ENCODE data around the gene LRTM2. TPM values are rescaled to one million over a fixed set of nuclear protein-coding genes. Genes with fewer than 3 reads are reported as not detected.

LRTM2 gene
- total RNA-seq, 1 donor from 2014 or later: 0.47 TPM

DNA sequence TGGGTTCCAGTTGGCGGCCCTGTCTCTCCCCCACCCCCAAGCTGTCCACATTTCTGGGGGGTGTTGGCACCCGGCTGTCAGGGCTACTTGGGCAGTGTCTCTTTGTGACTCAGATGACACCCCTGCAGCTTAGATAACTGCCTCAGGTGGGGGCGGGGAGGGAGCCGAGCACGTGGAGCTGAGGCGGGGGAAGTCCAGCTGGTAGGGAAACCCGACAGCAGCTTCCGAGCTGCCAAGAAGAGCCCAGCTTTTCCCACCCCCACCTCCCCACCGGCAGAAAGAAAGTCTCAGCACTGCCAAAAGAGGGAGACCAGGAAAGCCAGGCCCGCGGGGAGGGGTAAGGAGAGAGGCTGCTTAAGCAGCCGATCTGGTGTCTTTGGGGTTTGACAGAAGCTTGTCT is 1.4 kb downstream of the LRTM2 start:
- TF ChIP-seq, protein P1, sequence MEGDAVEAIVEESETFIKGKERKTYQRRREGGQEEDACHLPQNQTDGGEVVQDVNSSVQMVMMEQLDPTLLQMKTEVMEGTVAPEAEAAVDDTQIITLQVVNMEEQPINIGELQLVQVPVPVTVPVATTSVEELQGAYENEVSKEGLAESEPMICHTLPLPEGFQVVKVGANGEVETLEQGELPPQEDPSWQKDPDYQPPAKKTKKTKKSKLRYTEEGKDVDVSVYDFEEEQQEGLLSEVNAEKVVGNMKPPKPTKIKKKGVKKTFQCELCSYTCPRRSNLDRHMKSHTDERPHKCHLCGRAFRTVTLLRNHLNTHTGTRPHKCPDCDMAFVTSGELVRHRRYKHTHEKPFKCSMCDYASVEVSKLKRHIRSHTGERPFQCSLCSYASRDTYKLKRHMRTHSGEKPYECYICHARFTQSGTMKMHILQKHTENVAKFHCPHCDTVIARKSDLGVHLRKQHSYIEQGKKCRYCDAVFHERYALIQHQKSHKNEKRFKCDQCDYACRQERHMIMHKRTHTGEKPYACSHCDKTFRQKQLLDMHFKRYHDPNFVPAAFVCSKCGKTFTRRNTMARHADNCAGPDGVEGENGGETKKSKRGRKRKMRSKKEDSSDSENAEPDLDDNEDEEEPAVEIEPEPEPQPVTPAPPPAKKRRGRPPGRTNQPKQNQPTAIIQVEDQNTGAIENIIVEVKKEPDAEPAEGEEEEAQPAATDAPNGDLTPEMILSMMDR (IDR thresholded peaks at IDR 0.05; ENCODE audit: unreplicated experiment): no peak
- H3K4me1 Mint-ChIP-seq: peaks cover 3% of the 10 kb centered on the region
- peaks cover 79% of the 10 kb centered on the region for H3K27me3 Mint-ChIP-seq (ENCODE audit: low read depth)
- no peak overlapping the region for H3K27ac Mint-ChIP-seq
- no peak for DNase-seq (ENCODE audit: low spot score in 2 of 2, unreplicated experiment in 2 of 2)
- no peak overlapping the region for H3K4me3 Mint-ChIP-seq
- H3K9me3 Mint-ChIP-seq: no peaks in the 10 kb centered on the region
- no peaks in the 10 kb centered on the region for H3K36me3 Mint-ChIP-seq

DNA sequence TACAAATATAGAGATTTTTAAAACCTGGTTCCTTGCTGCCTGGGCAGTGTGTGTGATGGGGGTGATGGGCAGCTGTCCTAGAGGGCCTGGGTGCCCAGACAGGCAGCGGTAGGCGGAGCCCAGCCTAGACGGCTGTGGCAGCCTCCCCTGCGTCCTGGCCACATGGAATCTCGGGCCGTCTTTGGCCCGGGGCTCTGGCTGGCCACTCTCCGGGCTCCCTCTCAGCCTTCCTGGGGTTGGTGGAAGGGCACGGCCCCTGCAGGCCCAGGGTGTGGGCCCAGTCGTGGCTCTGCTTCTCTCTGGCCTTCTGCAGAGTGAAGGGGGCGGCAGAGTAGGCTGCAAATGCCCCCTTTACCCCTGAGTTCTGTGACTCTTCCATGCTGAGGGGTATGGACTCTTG is 2.3 kb downstream of the LRTM2 start:
- no peak overlapping the region for H3K4me3 Mint-ChIP-seq
- H3K27ac Mint-ChIP-seq: no peak overlapping the region
- peaks cover 3% of the 10 kb centered on the region for H3K4me1 Mint-ChIP-seq
- TF ChIP-seq, protein P1 (IDR thresholded peaks at IDR 0.05; ENCODE audit: unreplicated experiment): no peak
- H3K36me3 Mint-ChIP-seq: no peaks in the 10 kb centered on the region
- DNase-seq (ENCODE audit: low spot score in 2 of 2, unreplicated experiment in 2 of 2): no peak
- peaks cover 76% of the 10 kb centered on the region for H3K27me3 Mint-ChIP-seq (ENCODE audit: low read depth)
- H3K9me3 Mint-ChIP-seq: no peaks in the 10 kb centered on the region

DNA sequence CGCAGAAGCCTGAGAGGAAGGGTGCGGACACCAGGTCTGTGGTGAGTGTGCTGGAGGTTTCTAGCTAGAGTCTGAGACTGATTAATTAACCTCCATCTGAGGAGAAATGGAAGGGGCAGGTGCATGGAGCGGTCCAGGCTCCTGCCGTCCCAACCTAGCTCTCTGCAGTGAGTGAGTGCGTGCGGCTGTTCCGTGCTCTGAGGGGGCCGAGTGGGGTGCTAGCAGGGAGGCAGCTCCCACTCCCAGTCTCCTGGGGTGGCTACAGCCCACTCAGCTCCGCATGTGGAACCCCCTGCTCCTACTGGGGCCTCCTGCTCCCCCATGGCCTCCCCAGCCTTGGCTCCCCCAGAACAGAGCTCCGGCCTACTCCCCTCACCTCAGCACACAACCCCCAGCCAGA is 2.9 kb downstream of the LRTM2 start:
- peaks cover 3% of the 10 kb centered on the region for H3K4me1 Mint-ChIP-seq
- DNase-seq (ENCODE audit: low spot score in 2 of 2, unreplicated experiment in 2 of 2): no peak
- H3K4me3 Mint-ChIP-seq: no peak overlapping the region
- TF ChIP-seq, protein P1 (IDR thresholded peaks at IDR 0.05; ENCODE audit: unreplicated experiment): no peak
- no peaks in the 10 kb centered on the region for H3K9me3 Mint-ChIP-seq
- no peak overlapping the region for H3K27ac Mint-ChIP-seq
- H3K27me3 Mint-ChIP-seq (ENCODE audit: low read depth): peaks cover 76% of the 10 kb centered on the region
- H3K36me3 Mint-ChIP-seq: no peaks in the 10 kb centered on the region

DNA sequence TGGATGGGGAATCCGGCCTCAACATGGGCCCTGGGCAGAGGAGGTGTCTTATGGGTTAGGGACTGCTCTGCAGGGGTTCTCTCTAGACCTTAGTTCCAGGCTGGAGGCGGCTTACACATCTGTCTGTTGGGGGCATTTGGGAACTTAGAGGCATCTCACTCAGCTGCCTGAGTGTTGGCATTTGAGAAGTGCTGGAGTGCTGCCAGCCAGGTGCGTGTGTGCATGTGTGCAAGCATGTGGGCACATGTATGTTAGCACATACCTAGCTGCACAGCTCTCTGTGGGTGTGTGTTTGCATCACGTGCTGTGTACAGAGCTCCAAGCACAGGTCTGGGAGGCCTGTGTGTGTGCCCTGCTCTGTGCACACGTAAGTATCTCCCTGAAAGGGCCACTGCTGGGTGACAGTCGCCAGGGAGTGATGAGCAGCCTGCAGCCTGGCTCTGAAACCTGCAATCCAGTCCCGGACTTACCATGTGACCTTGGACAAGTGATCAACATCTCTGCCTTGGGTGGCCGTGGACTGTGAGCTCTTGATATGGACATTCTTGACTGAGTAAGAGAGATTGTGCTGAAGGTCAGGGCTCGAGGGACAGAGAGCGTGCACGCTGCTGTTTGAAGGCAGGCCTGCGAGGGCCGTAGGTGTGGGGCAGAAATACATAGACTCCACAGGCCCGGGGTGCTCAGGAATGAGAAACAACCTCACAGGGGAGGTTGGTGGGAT is 5.2 kb downstream of the LRTM2 start:
- TF ChIP-seq, protein P1 (IDR thresholded peaks at IDR 0.05; ENCODE audit: unreplicated experiment): no peak
- no peak overlapping the region for H3K4me3 Mint-ChIP-seq
- H3K27me3 Mint-ChIP-seq (ENCODE audit: low read depth): peaks cover 79% of the 10 kb centered on the region
- no peaks in the 10 kb centered on the region for H3K4me1 Mint-ChIP-seq
- no peaks in the 10 kb centered on the region for H3K36me3 Mint-ChIP-seq
- DNase-seq (ENCODE audit: low spot score in 2 of 2, unreplicated experiment in 2 of 2): no peak
- H3K27ac Mint-ChIP-seq: no peak overlapping the region
- H3K9me3 Mint-ChIP-seq: no peaks in the 10 kb centered on the region

DNA sequence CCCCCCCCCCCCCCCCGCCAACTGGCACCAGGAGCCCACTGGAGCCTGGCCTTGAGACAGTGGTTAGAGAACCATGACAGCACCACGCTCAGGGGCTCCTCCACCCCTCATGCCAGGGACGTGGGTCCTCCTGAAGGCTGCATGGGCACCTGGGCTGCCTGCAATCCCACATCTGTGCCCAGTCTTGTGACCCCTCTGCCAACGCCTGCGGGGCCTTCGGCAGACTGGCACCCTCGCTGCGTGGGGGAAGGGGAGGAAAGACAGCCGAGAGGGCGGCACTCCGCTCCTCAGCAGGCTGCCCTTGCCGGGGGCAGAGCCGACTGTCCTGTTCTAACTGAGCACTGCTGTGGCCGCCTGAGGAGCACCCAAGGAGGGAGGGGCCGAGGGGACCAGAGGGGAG is 6.0 kb downstream of the LRTM2 start:
- peaks cover 78% of the 10 kb centered on the region for H3K27me3 Mint-ChIP-seq (ENCODE audit: low read depth)
- H3K4me3 Mint-ChIP-seq: no peak overlapping the region
- H3K4me1 Mint-ChIP-seq: peaks cover 5% of the 10 kb centered on the region
- TF ChIP-seq, protein P1 (IDR thresholded peaks at IDR 0.05; ENCODE audit: unreplicated experiment): no peak
- no peaks in the 10 kb centered on the region for H3K9me3 Mint-ChIP-seq
- H3K27ac Mint-ChIP-seq: no peak overlapping the region
- H3K36me3 Mint-ChIP-seq: no peaks in the 10 kb centered on the region
- DNase-seq (ENCODE audit: low spot score in 2 of 2, unreplicated experiment in 2 of 2): no peak
